Measurements from ENCODE around the gene ARID3B.

The ARID3B gene

DNA sequence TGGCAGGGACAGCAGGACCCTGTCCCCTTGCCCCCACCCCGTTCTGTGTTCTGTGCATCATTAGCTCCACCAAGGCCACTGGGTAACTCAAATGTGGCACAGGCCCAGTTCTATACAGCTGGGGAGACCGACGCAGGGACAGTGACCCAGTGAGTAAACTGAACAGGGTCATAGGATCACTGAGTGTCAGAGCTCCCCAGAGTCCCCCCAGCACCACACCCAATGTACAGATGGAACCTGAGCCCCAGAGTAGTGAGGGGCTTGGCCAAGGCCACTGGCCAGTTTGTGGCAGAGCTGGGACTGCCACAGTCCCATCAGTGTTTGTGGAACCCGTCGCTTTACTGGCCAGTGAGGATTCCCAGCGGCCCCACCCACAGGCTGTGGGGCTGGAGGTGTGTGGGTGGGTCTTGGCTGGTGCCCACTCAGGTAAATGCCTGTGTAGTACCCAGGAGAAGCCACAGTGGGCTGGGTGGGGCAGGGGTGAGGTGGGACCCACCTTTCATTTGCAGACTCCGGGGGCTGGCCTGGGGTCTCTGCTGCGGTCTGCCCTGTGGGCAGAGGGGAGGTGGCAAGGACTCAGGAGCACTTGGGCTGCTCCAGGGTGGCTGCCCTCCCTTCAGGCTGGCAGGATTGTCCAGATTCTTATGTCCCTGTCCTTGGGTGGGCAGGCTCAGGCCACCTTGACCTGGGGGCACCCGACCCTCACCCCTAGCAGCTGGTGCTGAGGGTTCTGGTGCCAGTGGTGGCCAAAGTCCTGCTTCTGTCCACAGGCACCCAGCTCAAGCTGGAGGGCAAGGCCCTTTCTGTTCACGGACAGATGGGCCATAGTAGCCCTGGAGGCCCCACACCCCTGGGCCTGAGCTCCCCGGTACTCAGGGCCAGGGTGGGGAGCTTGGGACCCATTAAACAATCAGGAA, 63.0 kb downstream of the ARID3B start:
- DNase-seq (ENCODE audit: low read depth in 2 of 2): no peak

DNA sequence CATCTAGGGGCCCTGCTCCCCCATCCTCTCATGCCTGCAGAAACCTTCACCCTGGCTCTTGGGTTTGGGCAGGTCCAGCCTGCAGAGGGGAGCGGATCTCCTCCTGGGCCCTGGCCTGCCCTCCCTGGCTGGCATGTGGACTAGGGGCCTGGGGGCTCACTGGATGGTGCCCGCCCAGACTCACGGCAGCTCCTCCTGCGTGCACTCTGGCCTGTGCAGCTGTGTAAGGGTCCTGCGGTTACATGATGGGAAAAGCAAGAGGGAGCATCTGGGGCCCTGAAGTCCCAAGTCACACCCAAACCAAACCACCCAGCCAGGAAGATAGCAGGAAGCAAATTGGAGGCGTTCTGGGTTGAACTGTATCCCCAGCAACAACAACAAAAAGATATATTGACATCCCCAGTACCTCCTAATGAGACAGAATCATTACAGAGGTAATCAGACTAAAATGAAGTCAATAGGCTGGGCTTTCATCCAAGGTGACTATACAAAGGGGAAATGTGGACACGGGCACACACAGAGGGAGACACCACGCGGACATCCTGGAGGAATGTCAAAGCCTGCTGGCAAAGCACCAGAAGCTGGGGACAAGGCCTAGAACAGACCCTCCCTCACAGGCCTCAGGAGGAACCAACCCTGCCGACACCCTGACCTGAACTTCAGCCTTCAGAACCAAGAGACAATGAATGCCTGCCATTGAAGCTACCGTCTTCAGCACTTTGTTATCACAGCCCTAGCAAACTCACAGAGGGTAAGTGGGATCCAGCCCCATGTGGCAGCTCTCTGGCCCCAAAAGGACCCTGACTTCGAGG, 64.2 kb downstream of the ARID3B start:
- DNase-seq (ENCODE audit: low read depth in 2 of 2): no peak

DNA sequence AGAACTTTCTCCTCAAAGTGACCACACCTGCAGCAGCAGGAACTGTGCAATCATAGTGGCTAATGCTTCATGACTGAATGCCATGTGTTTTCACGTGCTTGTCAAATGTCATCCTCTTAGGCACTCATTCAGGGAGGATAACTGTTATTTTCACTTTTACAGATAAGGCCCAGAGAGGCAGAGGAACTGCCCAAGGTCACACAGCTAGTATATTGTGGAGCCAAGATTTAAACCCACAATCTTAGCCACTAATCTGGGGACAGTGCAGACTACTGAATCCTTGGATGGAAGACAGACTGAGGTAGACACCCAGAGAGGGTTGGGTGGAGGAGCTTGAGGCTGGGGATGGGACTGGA, 64.8 kb downstream of the ARID3B start:
- DNase-seq (ENCODE audit: low read depth in 2 of 2): no peak

DNA sequence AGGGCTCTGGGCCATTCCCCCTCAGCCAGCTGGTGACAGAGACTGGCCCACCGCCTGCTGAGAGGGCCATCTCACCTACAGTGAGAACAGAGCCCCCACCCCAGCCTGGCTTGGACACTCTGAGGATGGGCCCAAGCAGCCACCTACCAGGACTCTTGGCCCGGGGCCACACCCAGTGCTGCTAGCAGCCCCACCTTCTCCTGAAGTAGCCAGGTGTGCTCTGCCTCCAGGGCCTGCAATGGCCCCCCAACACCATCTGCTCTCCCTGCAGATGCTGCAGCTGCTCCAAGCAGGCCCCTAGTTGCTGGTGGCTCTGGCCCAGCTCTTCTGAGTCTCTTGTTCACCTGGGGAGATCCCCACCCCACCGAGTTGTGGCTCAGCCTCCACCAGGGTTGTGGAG, 67.8 kb downstream of the ARID3B start:
- DNase-seq (ENCODE audit: low read depth in 2 of 2): no peak

DNA sequence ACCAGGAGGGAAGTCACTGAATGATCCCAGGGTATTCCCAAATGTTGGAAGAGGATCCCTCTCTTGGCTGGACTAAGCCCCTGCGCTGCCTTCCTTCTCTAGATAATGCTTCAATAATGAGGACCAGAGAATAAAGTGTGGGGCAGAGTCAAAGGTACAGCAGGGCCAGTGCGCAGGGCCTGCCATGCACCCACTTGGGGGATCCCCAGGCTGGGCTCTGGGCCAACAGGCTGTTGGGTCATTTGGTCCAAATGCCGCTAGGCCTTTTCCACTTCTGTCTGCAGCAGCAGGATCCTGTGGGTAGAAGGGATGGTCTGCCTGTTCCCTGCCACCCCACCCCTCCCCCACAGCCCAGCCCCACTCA, 68.9 kb downstream of the ARID3B start:
- DNase-seq (ENCODE audit: low read depth in 2 of 2): no peak

DNA sequence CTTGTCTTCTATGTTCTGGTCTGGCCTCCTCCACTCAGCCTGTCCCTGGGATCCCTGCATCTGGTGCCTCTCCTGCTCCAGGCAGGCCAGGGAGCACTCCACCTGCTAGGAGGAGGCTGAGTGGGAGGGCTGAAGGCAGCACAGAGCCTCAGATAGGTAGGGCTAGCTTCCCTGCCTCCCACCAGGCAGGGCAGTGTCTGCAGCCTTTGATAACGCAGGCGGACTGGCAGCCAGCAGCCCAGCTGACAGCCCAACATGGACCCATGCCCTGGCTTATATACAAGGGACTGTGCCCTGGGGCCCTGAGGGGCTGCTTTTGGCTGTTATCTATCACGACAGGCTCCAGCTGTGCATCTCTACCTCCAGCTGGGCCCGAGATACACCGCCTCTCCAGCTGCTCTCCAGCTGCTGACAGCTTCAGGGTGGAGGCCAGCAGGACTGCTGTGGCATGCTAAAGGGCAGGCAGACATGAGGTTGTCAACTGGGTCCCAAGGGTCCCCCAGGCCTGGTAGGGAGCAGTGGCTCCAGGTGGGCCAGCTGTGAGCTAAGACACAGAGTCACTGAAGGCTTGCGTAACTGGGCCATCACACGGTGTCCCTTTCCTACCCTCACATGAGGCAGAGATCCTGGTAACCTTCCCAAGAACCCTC, 69.4 kb downstream of the ARID3B start:
- no peak for DNase-seq (ENCODE audit: low read depth in 2 of 2)

DNA sequence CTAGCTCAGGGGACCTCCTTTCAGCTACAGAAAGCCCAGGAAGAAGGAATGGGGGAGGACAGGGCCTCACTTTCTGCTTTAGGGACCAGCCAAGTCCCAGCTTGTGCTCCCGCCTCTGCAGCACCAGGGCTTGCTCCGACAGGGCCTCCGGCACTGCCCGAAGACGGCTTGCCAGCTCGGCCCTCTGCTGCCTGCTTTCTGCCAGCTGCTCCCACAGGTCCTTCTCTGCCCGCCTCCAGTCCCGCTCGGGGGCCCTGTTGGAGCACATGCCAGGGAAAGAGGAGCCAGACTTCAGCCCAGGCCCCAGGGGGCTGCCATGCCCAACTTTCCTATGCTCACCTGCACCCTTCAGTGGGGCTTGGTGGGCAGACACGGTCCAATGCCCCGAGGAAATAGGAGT, 70.3 kb downstream of the ARID3B start:
- no peak for DNase-seq (ENCODE audit: low read depth in 2 of 2)

DNA sequence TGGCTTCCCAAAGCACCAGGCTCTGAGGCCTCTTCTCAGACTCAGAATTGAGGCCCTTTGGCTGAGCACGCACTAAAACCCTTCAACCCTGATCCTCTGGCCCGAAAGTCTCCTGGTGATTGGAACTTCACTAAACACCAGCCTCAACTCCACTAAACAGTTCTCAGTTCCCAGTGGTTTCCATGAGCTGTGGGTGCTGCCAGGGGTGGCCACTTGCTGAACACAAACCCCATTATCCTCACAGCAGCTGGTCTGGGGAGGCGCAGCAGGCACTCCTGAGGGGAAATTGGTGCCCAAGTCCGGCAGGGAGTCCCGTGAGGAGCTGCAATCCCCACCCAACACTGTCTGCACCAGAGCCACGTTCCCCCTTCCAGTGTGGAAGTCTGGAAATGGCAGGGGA, 70.8 kb downstream of the ARID3B start:
- DNase-seq (ENCODE audit: low read depth in 2 of 2): no peak

DNA sequence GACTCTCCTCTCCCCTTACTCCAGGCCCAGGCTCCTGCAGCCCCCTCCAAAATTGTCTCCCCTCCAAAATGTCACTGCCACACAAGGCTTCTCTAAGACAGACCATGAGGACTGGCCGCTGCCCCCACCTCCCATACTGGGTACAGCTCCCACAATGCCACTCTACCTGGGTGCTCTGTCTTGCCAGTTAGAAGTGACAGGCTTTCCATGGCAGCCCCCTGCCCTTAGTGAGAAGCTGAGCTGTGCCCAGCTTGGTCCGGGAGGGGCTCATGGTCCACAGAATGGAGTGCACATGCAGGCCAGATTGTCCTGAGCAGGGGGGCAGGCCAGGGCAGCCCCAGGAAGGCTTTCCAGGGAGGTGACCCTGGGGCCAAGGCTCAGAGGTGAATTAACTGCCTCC, 71.7 kb downstream of the ARID3B start:
- DNase-seq (ENCODE audit: low read depth in 2 of 2): no peak

DNA sequence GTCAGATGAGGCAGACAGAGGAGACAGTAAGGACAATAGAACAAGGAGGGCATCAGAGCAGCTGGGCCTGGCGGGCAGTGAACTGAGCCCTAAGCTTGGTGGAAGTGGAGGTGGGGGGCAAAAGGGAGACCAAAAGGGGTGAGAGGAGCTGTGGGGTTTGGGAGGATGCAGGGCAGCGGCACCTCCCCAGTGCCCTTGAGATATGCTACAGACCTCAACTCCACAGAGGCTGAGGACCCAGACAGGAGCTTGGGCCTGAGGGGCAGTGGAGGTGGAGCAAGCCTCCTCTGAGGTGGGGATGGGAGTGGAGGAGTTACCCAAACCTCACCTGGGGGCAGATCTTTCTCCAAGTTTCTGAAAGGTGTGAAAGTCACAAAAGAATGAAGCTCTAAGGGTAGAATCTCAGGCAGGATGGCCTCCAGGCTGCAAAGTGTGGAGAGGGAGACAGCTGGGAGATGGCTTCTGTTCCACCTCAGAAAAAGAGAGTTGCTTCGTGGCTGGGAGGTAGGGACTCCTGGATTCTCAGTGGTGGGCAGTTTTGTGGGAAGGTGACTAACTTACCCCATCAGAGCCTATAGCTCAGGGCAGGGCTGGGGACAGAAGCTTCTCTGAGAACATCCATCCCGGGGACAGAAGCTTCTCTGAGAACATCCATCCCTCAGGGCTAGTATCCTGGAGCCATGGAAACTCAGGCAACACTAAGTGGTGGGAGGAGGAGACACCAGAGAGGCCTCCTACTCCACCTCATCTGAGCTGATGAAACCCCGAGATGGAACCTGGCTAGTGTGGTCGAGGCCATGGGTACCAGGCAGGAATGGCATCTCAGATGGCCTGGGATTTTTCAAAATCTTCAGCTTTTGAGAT, 72.3 kb downstream of the ARID3B start:
- DNase-seq (ENCODE audit: low read depth in 2 of 2): no peak

DNA sequence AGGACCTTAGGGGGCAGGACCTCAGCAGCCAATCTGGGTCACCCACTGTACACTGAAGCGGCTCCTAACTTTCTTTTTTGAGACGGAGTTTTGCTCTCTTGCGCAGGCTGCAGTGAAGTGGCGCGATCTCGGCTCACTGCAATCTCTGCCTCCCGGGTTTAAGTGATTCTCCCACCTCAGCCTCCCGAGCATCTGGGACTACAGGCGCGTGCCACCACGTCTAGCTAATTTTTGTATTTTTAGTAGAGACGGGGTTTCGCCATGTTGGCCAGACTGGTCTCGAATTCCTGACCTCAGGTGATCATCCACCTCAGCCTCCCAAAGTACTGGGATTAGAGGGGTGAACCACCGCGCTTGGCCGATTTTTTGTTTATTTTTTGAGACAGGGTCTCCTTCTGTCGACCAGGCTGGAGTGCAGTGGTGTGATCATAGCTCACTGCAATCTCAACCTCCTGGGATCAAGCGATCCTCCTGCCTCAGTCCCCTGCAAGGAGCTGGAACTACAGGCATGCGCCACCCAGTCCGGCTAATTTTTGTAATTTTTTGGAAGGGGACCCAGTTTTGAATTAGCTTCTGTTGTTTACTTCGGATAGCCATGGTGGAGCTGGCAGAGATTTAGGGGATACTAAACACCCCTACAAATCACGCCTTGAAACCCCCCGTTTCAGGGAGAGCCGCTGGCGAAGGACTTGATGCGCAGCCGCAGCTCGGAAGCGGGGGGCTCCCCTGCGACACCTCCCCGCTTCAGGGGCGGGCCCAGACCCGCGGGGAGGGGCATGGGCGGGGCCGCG, 73.1 kb downstream of the ARID3B start:
- DNase-seq (ENCODE audit: low read depth in 2 of 2): no peak

DNA sequence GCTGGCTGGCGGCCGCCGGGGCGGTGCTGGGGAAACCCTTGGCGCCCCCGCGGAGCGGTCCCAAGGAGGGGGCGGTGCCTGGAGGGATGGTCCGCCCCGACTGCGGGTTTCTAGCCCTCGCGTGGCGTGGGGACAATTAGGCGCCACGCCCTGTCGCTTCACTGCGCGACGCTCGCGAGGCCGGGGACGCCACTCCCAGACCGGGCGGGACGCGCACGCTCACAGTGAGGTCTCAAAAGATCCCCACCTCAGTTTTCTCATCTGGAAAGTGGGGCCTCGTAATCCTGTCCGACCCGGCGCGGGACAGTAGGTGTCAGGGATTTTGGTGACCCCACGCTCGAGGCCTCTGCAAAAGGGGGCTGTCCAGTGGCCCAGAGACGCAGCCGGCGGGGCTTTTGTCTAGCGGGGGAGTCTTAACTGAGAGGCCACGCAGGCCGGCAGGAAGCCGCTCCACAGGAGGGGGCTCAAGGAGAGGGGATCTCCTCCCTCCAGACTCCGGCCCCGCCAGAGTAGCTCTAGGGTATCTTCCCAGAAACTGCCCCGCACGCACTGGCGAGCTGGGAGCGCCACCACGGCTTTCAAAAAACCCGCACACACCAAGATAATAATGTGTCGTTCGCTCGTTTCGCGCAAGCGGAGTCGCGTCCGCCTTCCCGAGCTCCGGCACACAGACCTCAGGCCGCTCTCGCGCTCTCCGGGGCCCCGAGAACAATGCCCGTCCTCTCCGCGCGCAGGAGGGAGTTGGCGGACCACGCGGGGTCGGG, 73.9 kb downstream of the ARID3B start:
- peak; percentile 80 to 81 for DNase-seq (ENCODE audit: low read depth in 2 of 2)

DNA sequence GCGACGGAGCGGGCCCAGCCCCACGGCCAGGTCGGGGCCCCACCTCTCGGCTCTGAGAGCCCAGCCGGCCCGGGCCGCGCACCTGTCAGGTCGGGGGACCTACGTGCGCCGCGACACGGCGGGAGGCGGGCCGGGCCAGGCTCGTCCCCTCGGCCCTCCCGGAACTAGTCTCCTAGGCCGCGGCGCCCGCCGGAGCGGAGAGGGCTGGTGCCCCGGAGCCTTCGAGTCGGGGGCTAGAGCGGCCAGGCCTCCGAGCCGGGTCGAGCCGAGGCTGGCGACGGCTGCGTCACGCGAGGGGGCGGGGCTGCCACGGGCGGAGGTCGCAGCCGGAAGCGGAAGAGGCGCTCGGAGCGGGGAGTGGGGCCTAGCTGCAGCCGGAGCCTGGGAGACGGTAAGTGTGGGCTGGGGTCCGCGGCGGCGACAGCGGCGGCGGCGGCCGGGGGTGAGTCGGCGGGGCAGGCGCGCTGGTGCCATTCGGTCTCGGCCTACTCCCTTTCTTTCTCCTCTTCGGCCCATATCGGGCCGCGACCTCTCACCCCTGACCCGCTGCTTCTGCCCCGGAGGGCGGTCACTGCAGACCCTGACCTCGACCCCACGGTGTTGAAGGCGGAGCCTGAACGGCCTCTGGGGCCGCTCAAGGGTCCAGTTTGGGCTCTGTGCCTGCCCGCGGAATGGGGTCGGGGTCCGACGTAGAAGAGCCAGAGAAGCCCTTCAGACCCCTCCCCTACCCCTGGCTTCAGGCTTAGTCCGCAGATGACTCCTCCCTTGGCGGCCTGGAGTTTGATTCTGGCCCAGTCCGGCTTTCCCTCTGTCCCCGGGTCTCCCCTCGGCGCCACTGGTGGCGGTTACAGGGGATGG, 74.7 kb downstream of the ARID3B start, which contains the start of gene CLK3:
Gene CLK3, plus strand, starts transcription at position 329 of the 858 bp plus-strand sequence. CDS start 3,361 bp downstream, outside the sequence.
- peak; percentile 89 to 92 for DNase-seq (ENCODE audit: low read depth in 2 of 2)

DNA sequence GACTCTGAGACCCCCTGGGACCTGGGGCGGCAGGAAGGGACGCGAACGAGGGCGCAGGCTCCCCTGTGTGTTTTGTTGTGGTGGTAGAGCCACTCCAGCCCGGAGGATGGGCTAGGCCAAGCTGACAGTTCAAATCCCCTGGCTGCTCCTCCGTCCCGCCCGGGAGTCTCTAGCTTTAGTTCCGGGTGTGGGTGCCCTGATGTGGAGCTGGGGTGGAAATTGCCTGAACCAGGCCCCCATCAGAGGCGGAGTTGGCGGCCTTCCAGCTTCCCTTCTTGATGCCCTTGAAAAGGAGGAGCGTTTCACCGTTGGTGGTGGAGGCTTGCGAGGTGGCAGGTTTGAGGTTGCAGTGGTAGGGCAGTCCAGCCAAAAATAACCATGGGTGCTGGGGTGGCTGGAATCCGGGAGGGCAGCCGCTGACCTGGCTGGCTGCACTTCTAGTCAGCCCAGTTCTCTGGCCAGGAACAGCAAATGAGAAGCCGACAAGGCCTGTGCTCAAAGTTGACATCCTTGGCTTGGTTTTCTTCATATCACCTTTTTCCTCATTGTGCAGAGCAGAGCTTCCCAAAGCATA, 75.4 kb downstream of the ARID3B start:
- peak in 1 of 2 donors; percentile 47 for DNase-seq (ENCODE audit: low read depth in 2 of 2)

DNA sequence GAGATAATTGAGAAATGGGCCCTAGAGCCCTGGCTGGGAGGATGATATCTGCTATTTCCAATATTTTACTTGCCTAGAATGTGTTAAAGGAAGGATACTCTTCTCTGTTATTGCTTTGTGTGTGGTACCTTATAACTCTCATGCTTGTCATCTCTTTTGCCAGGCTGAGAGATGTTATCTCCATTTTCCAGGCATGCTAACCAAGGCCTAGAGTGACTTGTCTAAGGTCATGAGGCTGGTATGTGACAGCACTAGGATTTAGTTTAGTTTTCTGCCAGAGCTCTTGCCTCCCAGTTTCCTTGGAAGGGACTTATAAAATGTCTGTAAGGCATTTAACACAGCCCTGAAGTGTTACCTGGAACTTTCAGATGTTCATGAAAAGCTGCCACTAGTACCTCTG, 76.0 kb downstream of the ARID3B start:
- no peak for DNase-seq (ENCODE audit: low read depth in 2 of 2)

DNA sequence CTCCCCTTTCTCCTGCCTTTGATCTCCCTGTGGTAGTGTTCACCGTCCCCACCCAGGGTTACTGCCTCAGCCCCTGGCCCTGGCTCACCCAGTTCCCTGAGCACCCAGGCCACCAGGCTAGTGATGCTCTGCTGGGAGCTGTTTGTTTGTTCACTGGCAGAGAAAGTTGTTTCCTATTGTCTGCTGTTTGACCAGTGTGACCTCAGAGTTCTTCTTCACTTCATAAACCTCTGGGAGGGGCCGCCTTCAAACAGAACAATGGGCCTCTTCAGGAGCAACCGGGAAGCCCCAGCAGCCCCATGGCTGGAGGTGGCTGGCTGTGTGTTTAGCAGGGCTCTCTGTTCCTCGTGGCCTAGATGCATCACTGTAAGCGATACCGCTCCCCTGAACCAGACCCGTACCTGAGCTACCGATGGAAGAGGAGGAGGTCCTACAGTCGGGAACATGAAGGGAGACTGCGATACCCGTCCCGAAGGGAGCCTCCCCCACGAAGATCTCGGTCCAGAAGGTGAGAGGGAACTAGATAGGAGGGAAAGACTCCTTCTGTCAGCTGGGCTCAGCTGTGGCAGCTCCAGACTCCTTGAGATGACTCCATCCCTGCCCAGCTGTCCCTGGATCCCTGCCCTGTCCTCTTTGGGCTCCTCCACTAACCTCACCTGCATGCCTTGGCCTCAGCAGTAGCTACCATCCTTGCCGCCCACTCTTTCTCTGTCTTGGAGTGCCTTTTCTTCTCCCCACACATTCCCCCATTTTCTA, 78.0 kb downstream of the ARID3B start:
- DNase-seq (ENCODE audit: low read depth in 2 of 2): no peak

DNA sequence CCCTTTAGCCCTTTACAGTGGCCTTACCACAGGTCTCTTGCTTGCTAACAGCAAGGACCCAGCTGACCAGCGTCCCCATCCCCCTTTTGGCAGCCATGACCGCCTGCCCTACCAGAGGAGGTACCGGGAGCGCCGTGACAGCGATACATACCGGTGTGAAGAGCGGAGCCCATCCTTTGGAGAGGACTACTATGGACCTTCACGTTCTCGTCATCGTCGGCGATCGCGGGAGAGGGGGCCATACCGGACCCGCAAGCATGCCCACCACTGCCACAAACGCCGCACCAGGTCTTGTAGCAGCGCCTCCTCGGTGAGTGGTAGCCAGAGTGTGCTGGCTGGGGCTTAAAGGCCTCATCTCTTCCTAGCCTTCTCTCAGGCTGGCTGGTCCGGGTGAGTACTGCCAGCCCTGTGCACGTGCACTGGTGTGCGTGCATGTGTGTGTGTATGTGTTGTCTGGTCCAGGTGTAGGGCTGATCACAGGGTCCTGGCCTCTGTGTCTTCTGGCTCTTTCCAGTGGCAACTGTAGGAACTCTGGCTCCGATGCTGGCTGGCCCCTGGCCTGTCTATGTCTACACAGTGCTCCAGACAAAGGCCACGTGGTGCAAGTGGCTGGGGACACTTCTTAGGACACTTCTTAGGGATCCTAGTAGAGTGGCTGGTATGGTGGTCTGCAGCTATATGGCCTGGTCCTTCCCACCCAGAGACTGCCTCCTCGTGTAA, 79.1 kb downstream of the ARID3B start:
- no peak for DNase-seq (ENCODE audit: low read depth in 2 of 2)
